HG02884 (cell line): ENCODE measurements around the gene GDAP1L1.

Experiments
- ATAC-seq: cut with Tn5 transposase; IDR thresholded peaks from one replicate; pipeline ENCODE4 v1.9.1; 2021; ENCODE audit warnings: mild to moderate bottlenecking, moderate library complexity; ENCODE audit not compliant: unreplicated experiment

Gene GDAP1L1

DNA sequence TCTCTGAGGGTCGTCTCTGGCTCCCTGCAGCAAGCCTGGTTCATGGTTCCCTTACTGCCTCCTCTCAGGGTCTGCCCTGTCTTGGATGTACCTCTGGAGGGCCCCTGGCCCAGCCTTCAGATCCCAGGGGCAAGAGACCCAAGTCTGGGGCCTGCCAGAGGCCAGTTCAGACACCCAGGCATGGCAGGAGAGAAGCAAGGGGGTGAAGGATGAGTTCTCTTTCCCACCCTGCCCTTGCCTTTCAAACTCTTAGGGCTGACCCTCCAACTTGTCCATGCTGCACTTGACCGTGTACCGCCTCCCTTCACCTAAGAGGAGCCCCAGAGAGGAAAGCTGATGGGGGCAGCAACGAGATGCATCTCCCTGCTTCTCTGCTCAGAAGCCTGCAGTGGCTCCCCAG, 4.2 kb downstream of the GDAP1L1 start:
- ATAC-seq, result no peak

GRCh38 chr20:44253528-44253927, 6.4 kb downstream of the GDAP1L1 start:
- no peak for ATAC-seq

DNA sequence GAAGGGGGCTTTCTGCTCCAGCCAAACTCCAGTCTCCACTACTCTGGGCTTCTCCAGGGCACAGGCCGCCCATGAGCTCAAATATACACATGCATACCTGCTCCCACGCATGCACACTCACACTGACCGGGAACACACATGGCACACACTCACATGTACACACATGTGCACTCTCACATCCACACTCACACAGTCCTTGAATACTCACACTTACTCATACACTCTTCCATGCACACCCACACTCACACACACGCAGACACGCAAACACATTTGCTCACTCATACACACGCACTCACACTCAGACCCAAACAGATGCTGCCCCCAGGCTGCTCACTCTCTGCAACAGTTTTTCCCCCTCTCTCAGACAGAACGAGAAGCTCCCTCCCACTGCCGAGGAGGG, 7.0 kb downstream of the GDAP1L1 start:
- ATAC-seq, result no peak

DNA sequence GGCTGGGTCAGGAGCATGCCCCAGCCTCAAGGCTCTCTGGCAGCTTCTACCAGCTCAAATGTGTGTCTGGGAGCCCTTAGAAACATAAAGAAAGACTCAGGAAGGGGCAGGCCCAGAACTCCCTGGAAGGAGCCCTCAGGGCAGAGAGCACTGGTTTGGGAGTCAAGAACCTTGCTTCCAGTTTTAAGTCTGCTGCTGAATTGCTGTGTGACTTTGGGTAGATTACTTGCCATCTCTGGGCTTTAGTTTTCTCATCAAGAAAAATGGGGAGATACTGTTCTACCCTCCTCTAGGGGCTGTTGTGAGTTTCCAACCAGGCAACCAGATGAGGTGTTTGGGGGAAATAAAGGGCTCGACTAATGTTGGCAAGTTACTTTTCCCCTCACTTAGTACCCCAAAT, 8.8 kb downstream of the GDAP1L1 start:
- ATAC-seq, result no peak

DNA sequence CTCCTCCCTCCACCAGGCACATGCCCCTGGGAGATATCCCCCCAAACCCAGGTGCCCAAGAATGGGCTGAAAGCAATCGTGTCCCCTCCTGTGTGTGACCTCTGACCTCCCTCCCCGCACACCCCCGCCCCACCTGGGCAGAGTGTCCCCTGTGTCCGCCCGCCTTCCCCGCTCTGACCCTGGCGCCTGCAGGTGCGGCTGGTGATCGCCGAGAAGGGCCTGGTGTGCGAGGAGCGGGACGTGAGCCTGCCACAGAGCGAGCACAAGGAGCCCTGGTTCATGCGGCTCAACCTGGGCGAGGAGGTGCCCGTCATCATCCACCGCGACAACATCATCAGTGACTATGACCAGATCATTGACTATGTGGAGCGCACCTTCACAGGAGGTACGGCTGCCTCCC, 9.9 kb downstream of the GDAP1L1 start:
- no peak for ATAC-seq

DNA sequence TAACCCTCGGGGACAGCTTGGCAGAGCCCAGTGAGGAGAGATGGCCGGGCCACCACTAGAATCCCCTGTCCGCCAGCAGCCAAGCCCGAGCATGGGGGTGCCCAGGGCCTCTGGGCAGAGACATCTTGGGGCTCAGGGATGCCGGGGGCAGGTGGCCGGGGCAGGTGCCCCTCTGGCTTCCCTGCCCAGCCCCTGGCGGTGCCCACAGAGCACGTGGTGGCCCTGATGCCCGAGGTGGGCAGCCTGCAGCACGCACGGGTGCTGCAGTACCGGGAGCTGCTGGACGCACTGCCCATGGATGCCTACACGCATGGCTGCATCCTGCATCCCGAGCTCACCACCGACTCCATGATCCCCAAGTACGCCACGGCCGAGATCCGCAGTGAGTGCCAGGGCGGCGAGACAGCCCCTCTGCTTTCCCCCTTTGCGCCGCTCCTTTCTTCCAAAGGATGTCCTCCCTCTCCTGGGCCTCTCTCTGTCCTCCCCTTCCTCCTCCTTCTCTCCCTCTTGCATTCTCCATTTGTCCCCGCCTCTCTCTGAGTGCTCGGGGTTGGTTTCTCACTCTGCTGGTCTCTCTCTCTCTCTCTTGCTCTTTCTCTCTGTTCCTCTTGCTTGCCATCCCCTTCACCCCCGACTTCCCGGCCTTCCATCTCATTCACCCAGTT, 11.2 kb downstream of the GDAP1L1 start:
- ATAC-seq, result no peak

DNA sequence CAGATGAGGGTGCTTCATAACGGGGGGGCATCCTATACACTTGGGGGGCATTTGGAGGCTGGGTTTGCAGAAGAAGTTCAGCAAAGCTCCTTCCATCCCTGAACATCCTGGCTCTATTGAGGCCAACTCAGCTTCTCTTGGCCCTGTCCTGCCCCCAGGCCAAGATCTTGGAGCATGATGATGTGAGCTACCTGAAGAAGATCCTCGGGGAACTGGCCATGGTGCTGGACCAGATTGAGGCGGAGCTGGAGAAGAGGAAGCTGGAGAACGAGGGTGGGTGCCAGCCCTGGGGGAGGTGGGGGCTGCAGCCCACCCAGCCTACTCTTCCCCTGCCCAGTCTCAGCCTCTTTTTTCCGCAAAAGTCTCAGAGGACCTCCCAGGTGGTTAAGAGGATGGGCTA, 17.2 kb downstream of the GDAP1L1 start:
- ATAC-seq, result no peak

GRCh38 chr20:44268802-44269201, 21.7 kb downstream of the GDAP1L1 start:
- no peak for ATAC-seq

GRCh38 chr20:44271915-44272663, 25.0 kb downstream of the GDAP1L1 start:
- ATAC-seq, result no peak

- no peak for ATAC-seq
Observed at GRCh38 chr20:44273231-44274215, 26.4 kb downstream of the GDAP1L1 start.

DNA sequence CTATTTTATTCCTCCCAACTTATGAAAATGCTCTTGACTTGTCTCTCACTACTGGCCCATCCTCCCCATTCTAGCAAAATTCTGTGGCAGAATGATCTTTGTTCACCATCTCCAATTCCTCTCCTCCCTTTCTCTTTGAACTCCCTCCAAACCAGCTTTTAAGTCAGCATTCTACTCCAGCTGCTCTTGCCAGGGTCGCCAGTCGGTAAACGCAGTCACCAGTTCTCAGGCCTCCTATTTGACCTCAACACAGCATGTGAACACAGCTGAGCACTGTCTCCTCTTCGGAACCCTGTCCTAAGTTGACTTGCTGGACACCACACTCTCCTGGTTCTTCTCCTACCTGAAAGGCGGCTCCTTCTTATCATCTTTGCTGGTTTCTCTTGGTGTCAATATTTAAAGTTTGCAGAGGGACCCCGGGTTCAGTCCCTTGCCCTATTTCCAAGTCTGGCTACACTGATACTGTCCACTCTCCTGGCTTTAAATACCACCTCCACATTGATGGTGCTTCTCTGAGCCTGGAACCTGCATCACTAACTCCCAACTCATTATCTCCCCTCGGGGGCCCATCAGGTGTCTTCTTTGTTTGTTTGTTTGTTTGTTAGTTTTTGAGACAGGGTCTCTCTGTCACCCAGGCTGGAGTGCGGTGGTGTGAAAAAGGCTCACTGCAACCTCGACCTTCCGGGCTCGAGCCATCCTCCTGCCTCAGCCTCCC, 27.4 kb downstream of the GDAP1L1 start:
- ATAC-seq, result no peak

GRCh38 chr20:44279228-44279627, 32.1 kb downstream of the GDAP1L1 start:
- ATAC-seq, result no peak

DNA sequence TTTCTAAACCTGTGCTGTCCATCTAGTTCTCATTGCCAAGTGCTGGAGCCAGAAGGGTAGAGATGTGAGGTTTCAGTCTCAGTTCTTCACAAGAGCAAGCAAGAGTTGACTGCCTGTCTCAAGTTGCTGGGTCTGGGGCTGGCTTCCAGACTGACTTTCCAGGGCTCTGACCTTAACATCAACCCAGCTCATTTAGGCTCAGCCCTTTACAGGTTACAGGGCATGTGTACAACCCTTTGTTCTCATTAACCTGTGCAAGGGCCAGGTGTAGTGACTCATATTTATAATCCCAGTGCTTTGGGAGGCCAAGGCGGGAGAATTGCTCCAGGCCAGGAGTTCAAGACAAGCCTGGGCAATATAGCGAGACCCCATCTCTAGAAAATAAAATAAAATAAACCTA, 33.3 kb downstream of the GDAP1L1 start:
- no peak for ATAC-seq

DNA sequence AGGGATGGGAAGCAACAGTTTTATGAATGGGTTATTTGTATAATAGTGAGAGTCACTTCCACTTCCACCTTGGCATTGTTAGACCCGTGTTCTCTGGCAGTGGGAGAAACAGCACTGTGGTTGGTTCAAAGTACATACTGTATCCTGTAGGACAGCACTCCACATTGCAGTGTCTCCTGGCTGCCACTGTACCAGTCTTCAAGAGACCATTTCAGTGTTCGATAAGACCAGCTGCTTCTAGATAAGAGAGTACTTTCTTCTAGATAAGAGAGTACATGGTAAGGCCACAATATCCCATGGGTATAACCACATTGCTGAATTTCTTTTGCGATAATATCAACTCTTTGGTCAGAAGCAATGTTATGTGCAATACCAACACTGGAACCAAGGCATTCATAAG, 35.1 kb downstream of the GDAP1L1 start:
- ATAC-seq, result no peak

GRCh38 chr20:44284032-44284431, 36.9 kb downstream of the GDAP1L1 start:
- ATAC-seq, result no peak

DNA sequence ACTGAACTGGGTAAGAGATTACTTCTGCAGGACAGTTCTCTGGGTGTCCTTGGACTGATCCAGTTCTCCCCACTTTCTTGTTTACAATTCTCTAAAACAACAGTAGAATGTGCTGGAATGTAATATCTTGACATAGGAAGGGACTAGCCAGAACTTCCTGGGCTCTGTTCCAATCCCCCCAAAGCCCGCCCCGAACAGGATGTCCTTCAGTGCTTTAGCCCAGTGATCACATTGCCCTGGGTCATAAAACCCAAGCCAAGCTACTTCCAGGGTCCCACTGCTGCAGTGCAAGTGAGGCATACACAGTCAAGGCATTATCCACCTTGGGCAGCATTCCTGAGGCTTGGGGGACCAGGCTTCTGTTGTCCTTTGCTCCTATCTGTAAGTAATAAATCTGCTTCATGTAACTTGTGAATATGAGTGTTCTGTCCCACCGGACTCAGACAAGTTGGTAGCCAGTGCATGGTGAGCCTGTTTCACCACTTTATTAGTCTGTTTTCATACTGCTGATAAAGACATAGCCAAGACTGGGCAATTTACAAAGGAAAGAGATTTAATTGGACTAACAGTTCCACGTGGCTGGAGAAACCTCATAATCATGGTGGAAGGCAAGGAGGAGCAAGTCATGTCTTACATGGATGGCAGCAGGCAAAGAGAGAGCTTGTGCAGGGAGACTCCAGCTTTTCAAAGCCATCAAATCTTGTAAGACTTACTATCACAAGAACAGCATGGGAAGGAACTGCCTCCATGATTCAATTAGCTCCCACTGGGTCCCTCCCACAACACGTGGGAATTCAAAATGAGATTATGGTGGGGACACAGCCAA, 40.4 kb downstream of the GDAP1L1 start:
- no peak for ATAC-seq

DNA sequence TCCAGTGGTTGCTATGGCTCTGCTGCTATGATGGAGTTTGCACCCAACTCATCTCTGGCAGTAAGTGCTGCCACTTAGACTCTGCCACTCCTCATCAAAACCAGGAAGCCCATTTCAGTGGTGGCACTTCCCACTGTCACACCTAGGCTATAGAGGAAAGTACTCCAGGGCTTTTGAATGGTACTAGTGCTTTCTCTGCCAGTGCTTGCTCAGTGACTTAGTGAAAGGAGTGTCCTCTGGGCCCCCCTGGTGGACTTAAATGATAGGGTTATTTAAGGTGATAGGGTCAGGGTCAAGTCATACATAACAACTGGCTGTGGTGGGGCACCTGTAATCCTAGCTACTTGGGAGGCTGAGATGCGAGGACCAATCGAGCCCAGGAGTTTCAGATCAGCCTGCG, 41.1 kb downstream of the GDAP1L1 start:
- ATAC-seq, result no peak

GRCh38 chr20:44291754-44292153, 44.6 kb downstream of the GDAP1L1 start:
- ATAC-seq, result no peak

DNA sequence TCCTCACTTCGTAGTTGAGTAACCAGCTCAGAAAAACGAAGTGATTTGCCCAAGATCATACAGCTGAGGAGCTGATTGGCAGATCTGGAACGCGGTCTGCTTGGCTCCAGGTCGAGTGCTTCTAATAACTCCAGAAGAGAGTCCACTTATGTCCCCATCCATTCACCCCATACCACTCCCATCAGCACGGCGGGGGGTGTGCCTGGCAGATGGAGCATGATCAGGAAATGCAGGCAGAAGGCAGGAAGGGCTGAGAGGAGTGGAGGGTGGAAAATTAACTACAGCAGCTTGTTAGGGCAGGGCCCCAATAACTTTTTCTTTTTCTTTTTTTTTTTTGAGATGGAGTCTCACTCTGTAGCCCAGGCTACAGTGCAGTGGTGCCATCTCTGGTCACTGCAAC, 48.9 kb downstream of the GDAP1L1 start:
- ATAC-seq, result no peak

GRCh38 chr20:44297721-44298120, 50.6 kb downstream of the GDAP1L1 start:
- ATAC-seq, result no peak
